ENCODE data around the gene PTPRN2.

- no peak for TF ChIP-seq POLR2A (IDR thresholded peaks at IDR 0.05)
- TF ChIP-seq CTCF (IDR thresholded peaks at IDR 0.05): no peak
Observed at GRCh38 chr7:157568106-157568769, 1019.4 kb downstream of the PTPRN2 start.
